GM21381 (cell line): Measurements from ENCODE around the gene DOCK2.
"Not testable (repeated sequence)": the region's sequence is repeated elsewhere in the genome, so short reads cannot be mapped to it uniquely, and the experiment has no call there.

Experiments
- ATAC-seq: cut with Tn5 transposase; IDR thresholded peaks from one replicate; pipeline ENCODE4 v1.9.1; 2021; ENCODE audit warnings: mild to moderate bottlenecking, moderate library complexity; ENCODE audit not compliant: unreplicated experiment

The DOCK2 gene

GRCh38 chr5:169752566-169752965 lies 115.5 kb downstream of the DOCK2 start:
- ATAC-seq = not testable (repeated sequence)

DNA sequence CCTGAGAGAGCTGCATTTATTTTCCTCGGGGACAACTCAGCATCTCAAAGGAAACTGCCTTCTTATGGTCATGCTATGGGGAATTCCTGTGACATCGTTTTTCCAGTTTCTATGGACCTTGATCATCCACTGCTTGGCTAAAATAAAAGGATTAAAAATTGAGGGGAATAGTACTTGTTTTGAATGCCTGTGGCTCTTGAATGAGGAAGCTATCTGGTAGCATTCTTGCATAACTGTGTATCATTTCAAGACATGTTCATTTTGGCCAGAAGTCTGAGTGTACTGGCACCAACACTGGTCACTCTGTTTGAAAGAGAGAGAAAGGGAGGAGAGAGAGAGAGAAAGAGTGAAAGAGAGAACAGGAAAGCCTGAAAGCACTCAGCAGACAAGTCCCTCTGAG lies 116.7 kb downstream of the DOCK2 start:
- ATAC-seq = no peak

DNA sequence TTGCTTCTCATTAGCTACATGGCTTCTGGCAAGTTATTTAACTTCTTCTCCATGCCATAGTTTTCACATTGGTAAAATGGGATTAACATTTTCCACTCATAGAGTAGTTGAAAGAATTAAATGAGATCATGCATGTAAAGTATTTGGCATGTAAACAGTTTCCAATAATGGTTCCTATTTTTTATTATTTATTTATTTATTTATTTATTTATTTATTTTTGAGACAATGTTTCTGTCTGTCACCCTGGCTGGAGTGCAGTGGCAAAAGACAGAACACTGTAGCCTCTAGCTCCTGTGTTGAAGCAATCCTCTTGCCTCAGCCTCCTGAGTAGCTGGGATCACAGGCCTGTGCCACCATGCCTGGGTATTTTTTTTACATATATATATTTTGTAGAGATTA lies 117.7 kb downstream of the DOCK2 start:
- no peak for ATAC-seq

GRCh38 chr5:169756071-169756765 lies 119.1 kb downstream of the DOCK2 start:
- ATAC-seq = no peak

DNA sequence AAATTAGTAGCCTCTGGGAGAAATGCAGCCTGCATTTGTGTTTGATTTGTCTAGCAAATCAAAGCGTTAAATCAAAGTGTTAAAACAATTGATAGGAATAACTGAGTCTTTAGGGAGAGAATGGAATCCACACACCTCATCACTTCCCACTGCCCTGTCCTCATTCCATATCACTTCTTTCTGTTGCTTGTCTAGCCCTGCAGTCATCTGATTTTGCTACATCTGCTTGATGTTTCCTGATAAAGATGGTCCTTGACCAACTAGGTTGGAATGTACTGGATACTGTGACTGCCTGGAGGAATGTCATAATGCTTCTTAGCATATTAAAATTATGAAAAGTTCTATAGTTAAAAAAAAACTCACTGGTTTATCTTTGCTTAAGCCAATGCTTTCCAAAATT lies 119.9 kb downstream of the DOCK2 start:
- ATAC-seq = no peak

- no peak for ATAC-seq
These were observed 121.8 kb downstream of the DOCK2 start for GRCh38 chr5:169758886-169759285.

- ATAC-seq = no peak
These were observed 123.2 kb downstream of the DOCK2 start for GRCh38 chr5:169760229-169760628.

DNA sequence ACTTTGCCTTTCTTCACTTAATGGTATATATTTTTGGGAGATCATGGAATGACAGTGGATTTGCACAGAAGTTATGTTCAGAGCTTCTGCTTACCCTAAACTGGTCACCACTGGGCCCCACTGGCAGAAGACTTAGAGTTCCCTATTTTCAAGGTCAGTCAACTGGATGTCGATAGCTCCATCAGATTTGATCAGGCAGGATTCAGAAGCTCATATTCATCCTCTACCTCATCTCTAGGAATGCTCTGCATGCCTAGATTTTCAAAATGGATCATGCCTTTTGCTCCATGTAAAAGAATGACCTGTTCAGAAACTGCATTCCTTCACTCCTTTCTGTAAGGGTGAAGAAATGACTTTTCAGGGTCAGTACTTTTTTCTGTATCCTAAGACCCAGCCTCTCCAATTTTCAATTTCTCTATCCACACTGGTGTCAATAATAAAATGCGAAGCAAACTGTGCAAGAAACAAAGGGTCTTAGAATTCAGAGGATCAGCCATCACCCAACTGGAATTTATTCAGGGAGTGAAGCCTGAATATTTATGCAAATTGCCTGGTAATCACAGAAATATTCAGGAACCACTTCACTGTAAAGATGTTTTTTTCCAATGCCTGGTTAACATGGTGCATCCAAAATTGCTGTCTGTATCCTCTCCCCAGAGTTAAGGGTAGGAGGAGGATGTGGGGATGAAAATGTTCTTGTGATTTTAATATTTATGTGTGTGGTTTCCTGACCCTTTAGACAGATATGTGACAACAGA lies 125.4 kb downstream of the DOCK2 start:
- no peak for ATAC-seq

- peak; percentile 81 for ATAC-seq
These were observed 126.4 kb downstream of the DOCK2 start for GRCh38 chr5:169763376-169764017.

GRCh38 chr5:169764018-169764378 lies 126.9 kb downstream of the DOCK2 start:
- no peak for ATAC-seq

DNA sequence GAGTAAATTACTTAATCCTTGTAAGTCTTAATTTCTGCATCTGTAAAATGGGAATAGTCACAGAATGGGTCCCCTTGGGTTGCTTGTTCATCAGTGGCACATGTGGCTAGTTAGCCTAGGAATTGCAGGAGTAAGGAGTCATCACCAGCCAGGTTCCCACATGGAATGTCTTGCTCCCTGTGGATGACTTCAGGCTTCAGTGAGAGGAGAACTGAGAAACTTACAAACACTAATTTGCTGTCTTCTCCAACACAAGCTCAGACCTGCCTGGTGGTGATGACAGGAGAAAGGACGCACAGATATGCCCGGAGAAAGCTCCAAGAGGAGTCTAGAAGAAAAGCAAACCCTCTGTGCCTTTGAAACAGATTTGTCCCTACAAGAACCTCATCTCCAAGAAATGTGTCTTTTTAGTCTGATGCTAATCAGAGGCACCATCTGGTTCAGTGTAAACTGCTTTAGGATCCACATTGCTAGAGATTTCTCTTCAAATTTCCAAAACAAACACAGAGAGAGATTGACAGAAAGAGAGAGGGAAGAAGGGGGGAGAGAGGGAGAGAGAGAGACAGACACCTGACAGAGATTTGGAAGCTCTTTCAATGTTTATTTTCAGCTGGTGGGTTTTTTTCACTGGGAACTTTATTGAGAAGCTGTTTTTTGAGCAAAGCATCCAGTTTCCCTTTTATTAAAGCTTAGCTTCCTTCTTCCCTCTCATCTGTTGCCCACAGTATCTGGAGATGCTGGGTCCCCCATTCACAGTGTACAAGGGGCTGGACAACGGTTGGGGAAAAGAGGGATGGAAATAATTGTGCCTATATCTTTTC lies 128.3 kb downstream of the DOCK2 start:
- ATAC-seq = no peak

GRCh38 chr5:169766943-169767342 lies 129.9 kb downstream of the DOCK2 start:
- ATAC-seq = not testable (repeated sequence)

GRCh38 chr5:169767938-169768337 lies 130.9 kb downstream of the DOCK2 start:
- no peak for ATAC-seq

- ATAC-seq = no peak
These were observed 131.3 kb downstream of the DOCK2 start for GRCh38 chr5:169768416-169768815.

DNA sequence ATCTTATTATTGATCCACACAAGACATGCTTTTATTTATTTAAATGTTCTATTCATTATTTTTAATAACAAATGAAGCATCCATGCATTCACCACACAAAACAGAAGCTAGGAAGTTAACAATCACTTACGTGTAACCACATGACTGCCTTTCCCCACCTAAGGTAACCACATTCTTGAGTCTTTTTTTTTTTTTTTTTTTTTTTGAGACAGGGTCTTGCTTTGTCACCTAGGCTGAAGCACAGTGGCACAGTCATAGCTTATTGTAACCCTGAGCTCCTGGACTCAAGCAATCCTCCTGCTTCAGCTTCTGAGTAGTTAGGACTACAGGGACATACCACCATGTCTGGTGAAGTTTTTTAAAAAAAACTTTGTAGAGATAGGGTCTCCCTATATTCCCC lies 133.0 kb downstream of the DOCK2 start:
- no peak for ATAC-seq

GRCh38 chr5:169772256-169772655 lies 135.2 kb downstream of the DOCK2 start:
- ATAC-seq = no peak

DNA sequence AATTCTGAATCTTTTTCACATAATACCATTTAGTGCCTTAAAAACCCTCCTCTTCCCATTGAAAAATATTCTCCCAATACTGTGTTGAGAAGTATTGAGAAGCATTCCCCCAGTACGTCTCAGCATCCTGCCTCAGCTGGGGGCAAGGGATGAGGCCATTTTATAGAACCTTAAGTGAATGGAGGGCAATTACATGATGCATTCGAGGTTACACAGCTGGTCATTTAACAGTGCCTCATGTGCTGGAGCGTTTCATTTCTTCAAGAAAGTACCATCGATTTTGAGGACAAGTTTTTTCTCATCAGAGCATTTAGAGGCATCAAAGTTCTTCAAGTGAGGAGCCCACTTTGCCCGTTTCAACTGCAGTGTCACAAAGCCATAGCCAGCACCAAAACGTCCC lies 135.6 kb downstream of the DOCK2 start:
- ATAC-seq = no peak

DNA sequence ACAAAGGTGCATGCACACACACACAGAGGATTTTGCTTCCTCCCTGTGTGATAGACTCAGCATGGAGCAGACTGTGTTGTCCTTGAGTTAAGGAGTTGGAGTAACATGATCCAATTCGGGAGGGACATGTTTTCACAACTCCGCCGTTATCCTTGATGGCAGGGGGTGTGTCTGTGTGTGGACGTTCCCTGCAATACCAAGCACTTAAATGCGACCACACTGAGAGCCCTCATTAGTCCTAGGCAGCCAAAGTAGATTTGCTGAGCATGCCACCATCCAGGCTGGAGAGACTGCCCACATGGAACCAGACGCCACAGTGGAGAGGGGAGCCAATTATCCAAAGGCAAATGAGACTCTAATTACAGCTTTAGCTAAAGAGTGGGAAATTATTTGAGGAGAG lies 140.1 kb downstream of the DOCK2 start:
- no peak for ATAC-seq

DNA sequence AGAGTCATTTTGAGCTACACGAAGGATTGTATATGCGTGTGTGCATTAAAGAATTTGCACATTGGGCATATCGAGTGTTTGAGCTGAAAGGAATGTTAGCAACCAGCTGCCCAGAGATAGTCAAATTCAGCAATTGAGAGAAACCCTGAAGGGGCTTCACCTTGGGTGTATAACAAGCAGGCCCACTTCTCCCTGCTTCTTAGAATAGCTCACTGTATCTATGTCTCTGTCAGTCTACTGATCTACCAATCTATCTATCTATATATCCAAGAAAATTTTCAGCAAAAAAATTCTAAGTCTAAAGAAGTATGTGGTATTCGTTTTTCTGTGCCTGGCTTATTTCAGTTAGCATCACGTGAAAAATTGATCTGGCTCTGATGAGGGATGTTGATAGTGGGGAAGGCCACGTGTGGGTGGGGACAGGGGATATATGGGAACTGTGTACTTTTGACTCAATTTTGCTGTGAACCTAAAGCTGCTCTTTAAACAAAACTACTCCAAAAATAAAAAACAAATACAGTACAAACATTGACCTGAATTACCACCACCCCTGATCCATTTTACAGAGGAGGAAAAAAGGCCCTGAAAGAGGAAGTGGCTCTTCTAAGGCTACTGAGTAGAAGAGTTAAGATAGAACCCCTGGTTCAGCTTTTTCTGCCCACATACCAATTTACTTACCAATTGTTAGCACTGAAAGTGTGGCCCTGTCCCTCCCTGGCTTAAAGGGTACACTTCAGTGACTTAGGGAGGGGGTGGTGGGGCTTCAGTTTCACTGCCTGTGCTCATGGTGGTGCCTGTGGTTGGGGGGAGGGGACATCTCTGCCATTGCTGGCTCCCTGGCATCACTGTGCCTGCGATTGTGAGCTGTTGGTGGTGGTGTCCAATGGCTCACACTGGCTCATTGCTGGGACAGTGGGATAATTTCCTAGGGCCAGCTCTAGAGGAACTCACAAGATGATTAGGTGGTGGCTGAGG lies 141.8 kb downstream of the DOCK2 start:
- peak; percentile 92 for ATAC-seq
